GM08714 (cell line): ENCODE results near the gene GAB2.
"Not testable (repeated sequence)": the region's sequence is repeated elsewhere in the genome, so short reads cannot be mapped to it uniquely, and the experiment has no call there.

Experiments used
- H3K4me3 ChIP-seq: fragments of 200-500 bp; sonication (Bioruptor generic); 2 replicates; pipeline ENCODE4 v1.5.1; 2014; ENCODE audit warnings: mild to moderate bottlenecking, low read length, inconsistent platforms
- ZNF274 ChIP-seq: IDR thresholded peaks from 2 replicates; pipeline ENCODE4 v1.6.1; 2012; ENCODE audit warnings: mild to moderate bottlenecking, low read depth, low read length

The GAB2 gene

GRCh38 chr11:78376858-78377257, 40.8 kb downstream of the GAB2 start:
- TF ChIP-seq ZNF274: no peak
- H3K4me3 ChIP-seq: no peak overlapping the region

GRCh38 chr11:78374917-78375316, 42.7 kb downstream of the GAB2 start:
- no peak overlapping the region for H3K4me3 ChIP-seq

GRCh38 chr11:78373689-78374088, 43.9 kb downstream of the GAB2 start:
- no peak for TF ChIP-seq ZNF274
- no peak overlapping the region for H3K4me3 ChIP-seq

More at GRCh38 chr11:78374917-78375316, 42.7 kb downstream of the GAB2 start:
- TF ChIP-seq ZNF274: no peak

DNA sequence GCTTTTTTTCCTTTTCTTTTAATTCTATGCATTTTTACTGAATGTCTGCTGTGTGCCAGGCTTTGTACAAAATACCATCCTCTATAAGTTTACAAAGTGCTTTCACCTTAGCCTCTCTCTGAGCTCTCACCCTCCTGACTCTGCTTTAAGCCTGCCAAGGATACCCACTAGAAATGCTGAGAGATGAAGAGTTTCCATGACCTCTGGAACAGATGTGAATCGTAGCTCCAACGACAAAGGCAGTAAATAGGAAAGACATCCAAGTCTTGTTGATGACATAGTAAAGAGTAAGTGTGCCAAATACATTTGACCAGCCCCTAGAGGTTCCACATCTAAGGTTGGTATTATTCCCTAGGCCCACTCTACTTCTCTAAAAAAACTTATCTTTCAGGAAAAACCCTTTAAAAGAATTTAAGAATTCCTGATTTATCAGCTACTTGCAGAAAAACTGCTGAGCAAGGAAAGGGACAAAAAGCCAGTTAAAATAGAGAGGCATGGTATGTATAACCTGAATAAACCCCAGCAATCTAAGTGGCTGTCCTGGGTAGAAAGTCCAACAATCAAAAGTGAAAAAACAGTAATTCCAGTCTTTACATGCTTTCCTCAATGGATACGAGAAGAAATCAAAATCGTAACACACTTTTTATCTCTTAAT, 45.4 kb downstream of the GAB2 start:
- no peak overlapping the region for H3K4me3 ChIP-seq
- TF ChIP-seq ZNF274: no peak

DNA sequence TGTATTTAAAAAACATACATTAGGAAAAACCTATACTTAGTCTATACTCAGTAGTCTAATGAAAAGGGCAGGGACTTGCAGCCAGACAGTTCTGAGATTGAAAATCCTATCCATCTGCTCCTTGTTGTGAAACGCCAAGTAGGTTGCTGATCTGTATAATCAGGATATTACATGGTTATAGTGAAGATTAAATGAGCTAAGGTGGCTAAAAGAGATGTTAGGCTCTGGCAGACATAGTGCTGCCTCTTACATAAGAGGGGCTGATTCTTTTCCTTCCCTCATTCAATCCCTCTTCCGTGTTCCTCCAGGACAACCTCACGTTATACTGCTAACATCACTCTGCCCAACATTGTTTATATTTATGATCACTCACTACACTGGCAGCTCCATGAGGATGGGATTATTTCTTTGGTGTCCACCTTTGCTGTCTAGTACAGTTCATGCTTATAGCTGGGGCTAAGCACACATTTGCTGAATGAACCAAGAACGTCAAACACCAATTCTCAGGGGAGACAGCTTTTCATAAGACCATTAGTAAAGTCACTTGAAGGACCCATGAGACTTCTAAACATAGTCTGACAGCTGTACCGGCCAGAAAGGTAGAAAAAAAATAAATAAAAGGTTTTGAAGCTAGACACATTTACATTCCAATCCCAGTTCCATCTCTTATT, 46.3 kb downstream of the GAB2 start:
- H3K4me3 ChIP-seq: no peak overlapping the region
- no peak for TF ChIP-seq ZNF274

- no peak for TF ChIP-seq ZNF274
- no peak overlapping the region for H3K4me3 ChIP-seq
Measured at GRCh38 chr11:78370406-78371172, 47.0 kb downstream of the GAB2 start.

- H3K4me3 ChIP-seq: no peak overlapping the region
- no peak for TF ChIP-seq ZNF274
Measured at GRCh38 chr11:78365381-78365792, 52.2 kb downstream of the GAB2 start.

GRCh38 chr11:78364128-78364751, 53.4 kb downstream of the GAB2 start:
- no peak for TF ChIP-seq ZNF274
- H3K4me3 ChIP-seq: no peak overlapping the region

- TF ChIP-seq ZNF274: no peak
- H3K4me3 ChIP-seq: no peak overlapping the region
Measured at GRCh38 chr11:78363024-78363619, 54.5 kb downstream of the GAB2 start.

- H3K4me3 ChIP-seq: no peak overlapping the region
- TF ChIP-seq ZNF274: no peak
Measured at GRCh38 chr11:78361228-78361627, 56.4 kb downstream of the GAB2 start.

- TF ChIP-seq ZNF274: no peak
- no peak overlapping the region for H3K4me3 ChIP-seq
Measured at GRCh38 chr11:78359921-78360320, 57.7 kb downstream of the GAB2 start.

DNA sequence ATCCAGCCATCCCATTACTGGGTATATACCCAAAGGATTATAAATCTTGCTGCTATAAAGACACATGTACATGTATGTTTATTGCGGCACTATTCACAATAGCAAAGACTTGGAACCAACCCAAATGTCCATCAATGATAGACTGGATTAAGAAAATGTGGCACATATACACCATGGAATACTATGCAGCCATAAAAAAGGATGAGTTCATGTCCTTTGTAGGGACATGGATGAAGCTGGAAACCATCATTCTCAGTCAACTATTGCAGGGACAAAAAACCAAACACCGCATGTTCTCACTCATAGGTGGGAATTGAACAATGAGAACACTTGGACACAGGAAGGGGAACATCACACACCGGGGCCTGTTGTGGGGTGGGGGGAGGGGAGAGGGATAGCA, 59.7 kb downstream of the GAB2 start:
- not testable (repeated sequence) for H3K4me3 ChIP-seq

- not testable (repeated sequence) for H3K4me3 ChIP-seq
Measured at GRCh38 chr11:78357425-78357824, 60.2 kb downstream of the GAB2 start.

- not testable (repeated sequence) for H3K4me3 ChIP-seq
Measured at GRCh38 chr11:78355742-78356141, 61.9 kb downstream of the GAB2 start.
